HG02763 (cell line): ENCODE data around the gene FSIP1.
"Not testable (repeated sequence)": the region's sequence is repeated elsewhere in the genome, so short reads cannot be mapped to it uniquely, and the experiment has no call there.

ENCODE experiments used
- ATAC-seq: cut with Tn5 transposase; IDR thresholded peaks from one replicate; pipeline ENCODE4 v1.9.1; 2021; ENCODE audit warnings: mild to moderate bottlenecking, moderate library complexity; ENCODE audit not compliant: unreplicated experiment

The FSIP1 gene

DNA sequence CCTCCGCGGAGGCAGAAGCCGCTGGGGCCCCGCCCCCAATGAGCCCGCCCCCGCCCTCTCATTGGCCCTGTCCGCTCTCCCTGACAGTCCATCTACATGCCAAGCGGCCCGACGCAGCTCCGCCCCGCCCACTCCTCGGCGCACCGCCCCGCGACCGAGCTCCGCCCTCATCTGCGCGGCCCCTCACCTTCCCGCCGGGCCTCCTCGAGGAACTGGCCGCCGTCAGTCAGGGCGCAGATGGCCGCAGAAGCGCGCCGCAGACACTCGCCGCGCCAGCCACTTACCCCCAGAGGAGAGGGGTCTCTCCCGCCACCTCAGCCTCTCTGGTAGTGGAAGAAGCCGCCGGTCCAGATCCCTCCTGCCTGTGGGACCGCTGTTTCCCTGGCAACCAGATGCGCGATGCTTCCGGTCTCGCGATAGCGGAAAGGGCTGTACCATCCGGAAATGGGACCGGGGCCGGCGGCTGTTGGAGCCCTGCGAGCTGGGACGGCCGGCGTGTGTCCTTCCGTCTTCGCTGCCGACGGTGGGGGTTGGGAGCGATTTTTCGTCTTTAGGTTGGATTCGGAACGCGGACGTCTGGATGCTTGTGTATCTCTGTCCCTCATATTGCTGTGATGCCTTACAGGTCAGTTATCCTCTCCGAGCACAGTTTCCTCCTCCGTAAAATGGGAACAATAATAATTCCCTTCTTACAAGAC lies at the start of gene FSIP1:
Gene FSIP1 (minus strand): TSS at position 401 of the 698 bp plus-strand sequence. CDS start 6,317 bp downstream, outside the sequence.
- ATAC-seq, result peak; percentile 95

DNA sequence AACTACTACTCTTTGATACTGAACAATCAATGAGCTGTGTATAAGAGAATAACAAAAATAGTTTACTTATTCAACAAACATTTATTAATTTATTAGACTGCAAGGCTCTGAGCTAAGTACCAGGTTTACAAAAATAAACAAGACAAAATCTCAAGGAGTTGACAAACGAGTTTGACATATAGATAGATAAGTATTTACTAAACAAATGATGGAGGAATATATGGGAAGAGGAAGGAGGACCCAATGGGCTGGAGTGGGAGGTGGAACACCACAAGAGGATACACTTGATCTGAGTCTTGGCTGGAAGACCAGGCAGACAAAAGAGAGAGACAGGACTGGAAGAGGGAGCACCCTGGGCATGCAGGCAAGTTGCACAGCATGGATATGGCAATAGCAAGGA lies 47.5 kb upstream of the FSIP1 start:
- no peak for ATAC-seq

- no peak for ATAC-seq
These were observed 45.8 kb upstream of the FSIP1 start for GRCh38 chr15:39828374-39828931.

DNA sequence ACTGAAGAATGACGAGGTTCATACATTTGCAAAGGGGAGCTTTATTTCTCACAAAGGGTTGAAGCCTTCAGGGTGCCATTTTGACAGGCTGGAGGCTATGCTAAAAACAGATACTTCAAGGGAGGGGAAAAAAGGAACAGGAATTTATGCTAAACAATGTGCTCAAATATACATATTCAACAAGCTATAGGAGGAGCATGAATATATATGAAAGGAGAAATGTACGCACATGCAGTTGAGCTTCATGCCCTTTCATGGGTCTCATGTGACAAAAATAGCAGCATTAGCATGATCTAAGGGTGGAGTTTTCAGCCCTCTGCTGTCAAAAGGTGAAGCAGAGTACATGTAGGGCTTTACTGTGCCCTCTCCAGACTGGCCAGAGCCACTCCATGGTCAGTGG lies 44.3 kb upstream of the FSIP1 start:
- ATAC-seq, result no peak

DNA sequence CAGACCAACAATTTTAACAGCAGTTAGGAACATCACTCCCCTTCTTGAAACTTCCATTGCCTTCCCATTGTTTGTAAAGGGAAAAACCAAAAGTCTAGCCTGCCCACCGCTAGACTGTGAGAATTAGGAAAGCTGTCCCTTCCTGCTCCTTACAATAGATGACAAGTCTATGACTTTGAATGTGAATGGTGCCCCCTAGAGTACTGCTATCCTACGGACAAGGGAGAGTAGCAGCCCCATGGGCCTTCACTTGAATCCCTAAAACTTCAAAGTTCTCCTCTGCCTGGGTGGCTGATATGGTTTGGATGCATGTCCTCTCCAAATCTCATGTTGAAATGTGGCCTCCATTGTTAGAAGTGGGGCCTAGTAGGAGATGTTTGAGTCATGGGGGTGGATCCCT lies 41.0 kb upstream of the FSIP1 start:
- ATAC-seq, result no peak

DNA sequence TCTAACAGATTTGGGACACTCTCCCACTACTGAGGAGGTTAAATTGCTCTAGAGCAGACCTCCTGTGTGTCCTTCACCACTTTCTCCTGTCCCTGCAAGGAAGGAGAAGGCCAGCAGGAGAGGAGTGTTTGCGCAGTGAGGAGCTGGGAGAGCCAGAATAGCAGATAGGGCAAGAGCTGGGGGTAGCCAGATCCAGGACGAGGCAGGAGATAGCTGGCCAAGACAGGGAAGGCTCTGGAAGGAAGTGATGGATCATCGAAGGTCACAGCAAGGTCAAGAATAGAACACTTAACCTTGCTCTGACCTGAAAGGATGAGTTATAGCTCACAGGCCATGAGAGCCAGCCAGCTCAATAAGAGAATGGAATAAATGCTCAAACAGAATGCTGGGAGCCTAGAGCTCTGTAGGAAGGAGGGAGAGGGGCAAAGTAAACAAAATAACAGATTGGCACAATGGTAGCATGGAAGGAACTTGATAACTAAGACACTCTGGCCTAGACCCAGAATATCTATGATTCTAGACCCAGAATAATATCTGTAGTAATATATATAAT lies 37.5 kb upstream of the FSIP1 start:
- ATAC-seq, result no peak

GRCh38 chr15:39819533-39819932 lies 36.9 kb upstream of the FSIP1 start:
- no peak for ATAC-seq

DNA sequence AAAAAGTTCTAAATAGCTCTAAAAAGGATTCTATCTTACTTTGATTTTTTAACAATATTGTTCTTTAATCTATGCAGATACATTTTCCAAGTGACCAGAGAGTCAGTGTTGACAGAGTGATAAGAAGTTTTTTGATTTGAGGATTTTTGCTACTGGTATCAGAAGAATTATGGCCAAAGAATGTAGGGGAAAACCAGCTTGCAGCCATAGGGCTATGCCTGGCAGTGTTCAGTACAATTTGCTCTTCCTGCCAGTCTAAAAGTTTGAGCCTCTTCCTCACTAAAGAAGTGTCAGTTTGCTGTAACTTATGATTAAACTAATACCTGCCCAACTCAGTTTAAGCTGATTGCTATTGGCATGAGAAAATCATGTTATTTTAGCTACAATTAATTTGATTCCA lies 35.3 kb upstream of the FSIP1 start:
- no peak for ATAC-seq

- ATAC-seq, result no peak
These were observed 31.8 kb upstream of the FSIP1 start for GRCh38 chr15:39814489-39814888.

DNA sequence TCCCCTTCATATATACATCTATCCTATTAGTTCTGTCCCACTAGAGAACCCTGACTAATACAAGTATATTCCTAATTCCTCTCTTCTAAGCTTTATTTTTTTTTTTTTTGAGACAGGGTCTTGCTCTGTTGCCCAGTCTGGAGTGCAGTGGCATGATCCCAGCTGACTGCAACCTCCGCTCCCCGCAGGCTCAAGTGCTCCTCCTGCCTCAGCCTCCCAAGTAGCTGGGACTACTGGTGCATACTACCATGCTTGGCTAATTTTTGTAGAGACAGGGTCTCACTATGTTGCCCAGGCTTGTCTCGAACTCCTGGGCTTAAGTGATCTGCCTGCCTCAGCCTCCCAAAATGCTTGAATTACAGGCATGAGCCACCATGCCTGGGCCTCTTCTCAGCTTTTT lies 30.0 kb upstream of the FSIP1 start:
- not testable (repeated sequence) for ATAC-seq

- no peak for ATAC-seq
These were observed 26.3 kb upstream of the FSIP1 start for GRCh38 chr15:39808909-39809308.

- ATAC-seq, result no peak
These were observed 25.1 kb upstream of the FSIP1 start for GRCh38 chr15:39807791-39808190.

DNA sequence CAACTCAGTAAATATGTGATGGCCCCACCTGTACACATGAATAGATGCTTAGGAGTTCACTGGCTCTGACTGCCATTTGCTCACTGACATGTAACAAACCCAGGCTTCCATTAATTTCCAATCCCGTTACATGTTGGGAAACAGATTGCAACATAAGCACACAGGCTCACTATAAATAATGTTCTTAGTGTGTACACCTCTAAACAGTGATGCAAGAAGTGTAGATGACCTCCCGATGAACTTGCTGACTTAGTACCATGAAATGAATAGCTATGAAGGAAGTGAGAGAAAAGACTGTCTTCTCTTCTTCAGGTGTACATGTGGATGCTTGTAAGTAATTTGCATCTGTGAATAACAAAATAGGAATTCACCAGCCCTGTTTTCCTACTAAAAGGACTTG lies 21.4 kb upstream of the FSIP1 start:
- ATAC-seq, result no peak

DNA sequence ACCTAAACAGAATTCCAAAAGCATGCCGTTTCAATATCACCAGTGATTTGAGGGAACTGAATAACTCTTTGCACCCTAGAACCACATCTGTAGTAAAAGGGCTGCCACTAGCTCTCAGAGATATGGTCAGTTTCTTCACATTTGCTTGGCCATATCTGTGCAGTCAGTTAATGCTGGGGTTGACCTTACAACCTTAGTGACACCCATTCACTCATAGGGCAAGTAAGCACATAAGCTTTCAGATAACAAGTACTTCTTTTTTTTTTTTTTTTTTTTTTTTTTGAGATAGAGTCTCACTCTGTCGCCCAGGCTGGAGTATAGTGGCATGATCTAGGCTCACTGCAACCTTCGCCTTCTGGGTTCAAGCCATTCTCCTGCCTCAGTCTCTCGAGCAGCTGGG lies 20.4 kb upstream of the FSIP1 start:
- no peak for ATAC-seq

GRCh38 chr15:39801641-39802309 lies 19.1 kb upstream of the FSIP1 start:
- peak; percentile 58 for ATAC-seq

DNA sequence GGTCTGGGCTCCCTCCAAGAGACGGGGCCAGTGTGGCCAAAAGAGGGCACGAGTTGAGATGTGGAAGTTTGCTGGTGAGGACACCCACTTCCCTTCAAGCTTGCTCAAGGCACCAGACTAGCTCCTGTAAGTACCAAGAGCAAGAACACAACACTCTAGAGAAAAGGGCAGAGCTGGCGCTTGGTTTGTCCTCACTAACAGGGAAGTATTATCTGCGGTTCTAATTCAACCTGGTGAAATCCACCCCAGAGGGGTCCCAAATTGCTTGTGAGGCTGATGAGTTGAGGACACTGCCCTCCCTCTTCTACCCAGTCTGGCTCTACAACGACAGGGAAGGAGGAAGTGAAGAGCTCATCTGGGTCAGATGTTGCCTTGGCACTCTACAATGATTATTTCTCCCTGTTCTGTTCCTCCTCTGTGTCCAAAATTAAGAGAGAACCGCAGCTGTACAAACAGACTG lies 16.9 kb upstream of the FSIP1 start:
- no peak for ATAC-seq

DNA sequence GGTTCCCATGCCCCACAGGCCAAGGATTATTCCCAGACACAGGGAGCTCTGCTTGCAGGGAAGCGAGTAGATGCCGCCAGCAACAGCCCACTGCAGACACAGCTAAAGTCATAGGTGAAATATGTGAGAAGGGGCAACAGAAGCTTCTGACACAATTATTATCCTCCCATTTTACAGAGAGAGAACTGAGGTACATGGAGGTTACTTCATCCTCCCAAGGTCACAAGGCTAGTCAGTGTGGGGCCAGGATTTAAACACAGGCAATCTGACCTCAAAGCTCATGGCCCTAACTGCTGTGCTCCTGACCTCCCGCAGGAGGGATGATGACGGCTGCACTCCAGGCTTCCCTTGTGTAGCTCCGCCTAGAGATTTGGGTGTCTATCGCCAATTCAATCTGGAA lies 15.7 kb upstream of the FSIP1 start:
- no peak for ATAC-seq

GRCh38 chr15:39797407-39797806 lies 14.8 kb upstream of the FSIP1 start:
- no peak for ATAC-seq

GRCh38 chr15:39796601-39797000 lies 14.0 kb upstream of the FSIP1 start:
- no peak for ATAC-seq

DNA sequence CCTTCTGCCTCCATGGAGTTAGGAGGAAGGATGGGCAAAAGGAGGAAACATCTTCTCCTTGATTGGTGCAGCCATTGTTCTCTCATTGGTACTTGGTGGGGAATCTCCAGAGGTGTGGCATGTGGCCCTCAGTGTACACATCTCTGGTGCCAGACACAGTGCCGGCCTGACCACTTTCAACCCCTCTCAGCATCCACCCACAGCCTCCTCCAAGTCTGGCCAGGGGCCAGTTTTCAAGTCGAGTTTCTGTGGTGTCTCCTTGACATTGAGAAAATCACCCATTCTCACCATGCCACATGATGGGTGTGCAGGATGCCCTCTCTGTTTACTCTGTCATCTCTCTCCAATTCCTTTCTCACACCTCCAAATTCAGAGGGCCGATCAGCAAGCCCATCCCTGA lies 12.8 kb upstream of the FSIP1 start:
- ATAC-seq, result no peak

DNA sequence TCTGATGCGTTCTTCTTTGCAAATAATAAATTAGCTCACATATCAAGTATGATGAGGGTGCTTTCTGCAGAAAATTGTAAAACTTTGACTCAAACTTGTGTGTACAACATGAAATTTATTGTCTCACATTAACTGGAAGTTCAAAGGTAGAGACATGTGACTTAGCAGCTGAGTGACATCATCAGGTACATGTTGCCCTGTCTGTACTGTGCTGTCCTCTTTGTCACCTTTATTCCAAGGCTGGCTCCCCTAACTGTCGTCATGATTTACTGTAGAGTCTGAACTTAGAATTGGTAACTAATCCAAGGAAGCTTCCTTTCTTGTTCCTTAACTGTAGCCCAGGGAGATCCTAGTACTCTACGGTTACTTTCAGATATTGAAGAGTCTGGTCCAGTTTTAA lies 12.3 kb upstream of the FSIP1 start:
- ATAC-seq, result no peak

DNA sequence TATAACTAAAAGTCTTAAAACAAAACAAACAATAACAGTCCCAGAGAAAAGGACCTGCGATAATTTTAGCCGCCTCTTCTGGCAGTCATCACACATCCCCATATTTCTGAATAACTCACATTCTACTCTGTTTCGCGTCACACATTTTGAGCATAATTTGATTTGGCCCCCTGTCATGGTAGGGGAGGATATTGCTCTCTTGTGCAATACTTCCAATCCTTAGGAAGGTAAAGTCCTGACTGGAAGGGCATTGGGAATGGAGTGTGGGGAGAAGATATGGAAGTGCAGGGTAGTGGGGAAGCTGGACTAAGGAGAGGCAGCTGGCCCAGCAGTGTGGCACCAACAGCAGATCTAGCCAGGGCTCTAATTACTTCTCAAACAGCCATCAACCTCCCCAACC lies 11.3 kb upstream of the FSIP1 start:
- no peak for ATAC-seq
